ENCODE measurements around the gene PSMB7.

The PSMB7 gene

GRCh38 chr9:124377551-124378406 lies 37.5 kb downstream of the PSMB7 start:
- DNase-seq = no peak

GRCh38 chr9:124376329-124376728 lies 38.9 kb downstream of the PSMB7 start:
- no peak for DNase-seq

- no peak for DNase-seq
Observed at GRCh38 chr9:124375726-124376125, 39.5 kb downstream of the PSMB7 start.

- DNase-seq = no peak
Observed at GRCh38 chr9:124373851-124374250, 41.4 kb downstream of the PSMB7 start.

GRCh38 chr9:124373386-124373785 lies 41.9 kb downstream of the PSMB7 start:
- no peak for DNase-seq

GRCh38 chr9:124372038-124372437 lies 43.2 kb downstream of the PSMB7 start:
- DNase-seq = no peak

- DNase-seq = peak; percentile 47
Observed at GRCh38 chr9:124370896-124371582, 44.2 kb downstream of the PSMB7 start.

GRCh38 chr9:124369231-124369797 lies 45.9 kb downstream of the PSMB7 start:
- DNase-seq = no peak

- DNase-seq = no peak
Observed at GRCh38 chr9:124368692-124369091, 46.5 kb downstream of the PSMB7 start.

- peak; percentile 36 for DNase-seq
Observed at GRCh38 chr9:124366476-124367220, 48.6 kb downstream of the PSMB7 start.

- DNase-seq = no peak
Observed at GRCh38 chr9:124365036-124365435, 50.2 kb downstream of the PSMB7 start.

- DNase-seq = no peak
Observed at GRCh38 chr9:124364141-124364540, 51.1 kb downstream of the PSMB7 start.

- DNase-seq = no peak
Observed at GRCh38 chr9:124363326-124364096, 51.7 kb downstream of the PSMB7 start.

- no peak for DNase-seq
Observed at GRCh38 chr9:124361128-124361527, 54.1 kb downstream of the PSMB7 start.

GRCh38 chr9:124359855-124360678 lies 55.2 kb downstream of the PSMB7 start:
- DNase-seq = no peak

GRCh38 chr9:124359426-124359825 lies 55.8 kb downstream of the PSMB7 start:
- DNase-seq = no peak

- DNase-seq = no peak
Observed at GRCh38 chr9:124358631-124359030, 56.6 kb downstream of the PSMB7 start.

GRCh38 chr9:124357721-124358361 lies 57.4 kb downstream of the PSMB7 start:
- no peak for DNase-seq

- DNase-seq = no peak
Observed at GRCh38 chr9:124356745-124357390, 58.4 kb downstream of the PSMB7 start.
